Pericardium fibroblast (primary cell): Measurements from ENCODE around the gene KPRP. TPM values are rescaled to one million over a fixed set of nuclear protein-coding genes. Genes with fewer than 3 reads are reported as not detected.

ENCODE experiments used
- total RNA-seq: library from RNA; depleted of rRNA; stranded (reverse); fragments of >200 nt; gene quantifications from 2 replicates; pipeline ENCODE4 v1.2.3, GENCODE V29; 2015

The KPRP gene
- not detected in 2 replicates for total RNA-seq

GRCh38 chr1:152757747-152758146 is at the start of gene KPRP:
KPRP (plus strand) TSS chr1:152758025; CDS start chr1:152759589, 1,564 bp downstream.

GRCh38 chr1:152774875-152775274 is 17.1 kb downstream of the KPRP start, which contains the start of gene LCE1F:
LCE1F (plus strand) TSS chr1:152775140; CDS start chr1:152776372, 1,232 bp downstream.

GRCh38 chr1:152786077-152786476 is 28.3 kb downstream of the KPRP start, which contains the start of gene LCE1E:
LCE1E (plus strand) TSS chr1:152786257; CDS start chr1:152787300, 1,043 bp downstream.

GRCh38 chr1:152796421-152796820 is 38.6 kb downstream of the KPRP start, which contains the start of gene LCE1D:
LCE1D (plus strand) TSS chr1:152796721; CDS start chr1:152797795, 1,074 bp downstream.

GRCh38 chr1:152806576-152806975 is 48.8 kb downstream of the KPRP start, which contains the start of gene LCE1C:
LCE1C (minus strand) TSS chr1:152806651; CDS start chr1:152805478, 1,173 bp downstream.

Other genes starting within 250 kb of the KPRP start
- gene LCE5A, start 247.2 kb upstream of the KPRP start, total RNA-seq: not detected in 2 replicates
- not detected in 2 replicates for gene CRCT1, start 243.5 kb upstream of the KPRP start, total RNA-seq
- not detected in 2 replicates for gene LCE3E, start 191.2 kb upstream of the KPRP start, total RNA-seq
- gene LCE3D, start 177.5 kb upstream of the KPRP start, total RNA-seq: not detected in 2 replicates
- not detected in 2 replicates for gene LCE3C, start 157.8 kb upstream of the KPRP start, total RNA-seq
- not detected in 2 replicates for gene LCE3B, start 144.2 kb upstream of the KPRP start, total RNA-seq
- not detected in 2 replicates for gene LCE3A, start 134.9 kb upstream of the KPRP start, total RNA-seq
- gene LCE2D, start 94.6 kb upstream of the KPRP start, total RNA-seq: not detected in 2 replicates
- gene LCE2C, start 82.7 kb upstream of the KPRP start, total RNA-seq: not detected in 2 replicates
- not detected in 2 replicates for gene LCE2B, start 71.9 kb upstream of the KPRP start, total RNA-seq
- not detected in 2 replicates for gene LCE2A, start 59.7 kb upstream of the KPRP start, total RNA-seq
- gene LCE4A, start 49.9 kb upstream of the KPRP start, total RNA-seq: not detected in 2 replicates
- gene LCE1F, start 17.1 kb downstream of the KPRP start, total RNA-seq: not detected in 2 replicates
- gene LCE1E, start 28.2 kb downstream of the KPRP start, total RNA-seq: not detected in 2 replicates
- not detected in 2 replicates for gene LCE1D, start 38.7 kb downstream of the KPRP start, total RNA-seq
- gene LCE1C, start 48.6 kb downstream of the KPRP start, total RNA-seq: not detected in 2 replicates
- gene LCE1B, start 53.9 kb downstream of the KPRP start, total RNA-seq: not detected in 2 replicates
- not detected in 2 replicates for gene LCE1A, start 69.4 kb downstream of the KPRP start, total RNA-seq
- not detected in 2 replicates for gene LCE6A, start 84.8 kb downstream of the KPRP start, total RNA-seq
- not detected in 2 replicates for gene LCE7A, start 102.0 kb downstream of the KPRP start, total RNA-seq
- not detected in 2 replicates for gene SMCP, start 120.3 kb downstream of the KPRP start, total RNA-seq
- gene IVL, start 150.5 kb downstream of the KPRP start, total RNA-seq: not detected in 2 replicates
- gene SPRR5, start 189.2 kb downstream of the KPRP start, total RNA-seq: not detected in 2 replicates
- gene SPRR4, start 212.6 kb downstream of the KPRP start, total RNA-seq: not detected in 2 replicates
- not detected in 2 replicates for gene SPRR1A, start 226.1 kb downstream of the KPRP start, total RNA-seq
- not detected in 2 replicates for gene SPRR3, start 243.7 kb downstream of the KPRP start, total RNA-seq